HG03521 (cell line): Measurements from ENCODE around the gene PNMA3.
"Not testable (repeated sequence)": the region's sequence is repeated elsewhere in the genome, so short reads cannot be mapped to it uniquely, and the experiment has no call there.

ENCODE experiments used
- ATAC-seq: cut with Tn5 transposase; IDR thresholded peaks from one replicate; pipeline ENCODE4 v1.9.1; 2021; ENCODE audit warnings: mild to moderate bottlenecking, moderate library complexity; ENCODE audit not compliant: unreplicated experiment

Gene PNMA3, protein sequence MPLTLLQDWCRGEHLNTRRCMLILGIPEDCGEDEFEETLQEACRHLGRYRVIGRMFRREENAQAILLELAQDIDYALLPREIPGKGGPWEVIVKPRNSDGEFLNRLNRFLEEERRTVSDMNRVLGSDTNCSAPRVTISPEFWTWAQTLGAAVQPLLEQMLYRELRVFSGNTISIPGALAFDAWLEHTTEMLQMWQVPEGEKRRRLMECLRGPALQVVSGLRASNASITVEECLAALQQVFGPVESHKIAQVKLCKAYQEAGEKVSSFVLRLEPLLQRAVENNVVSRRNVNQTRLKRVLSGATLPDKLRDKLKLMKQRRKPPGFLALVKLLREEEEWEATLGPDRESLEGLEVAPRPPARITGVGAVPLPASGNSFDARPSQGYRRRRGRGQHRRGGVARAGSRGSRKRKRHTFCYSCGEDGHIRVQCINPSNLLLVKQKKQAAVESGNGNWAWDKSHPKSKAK

DNA sequence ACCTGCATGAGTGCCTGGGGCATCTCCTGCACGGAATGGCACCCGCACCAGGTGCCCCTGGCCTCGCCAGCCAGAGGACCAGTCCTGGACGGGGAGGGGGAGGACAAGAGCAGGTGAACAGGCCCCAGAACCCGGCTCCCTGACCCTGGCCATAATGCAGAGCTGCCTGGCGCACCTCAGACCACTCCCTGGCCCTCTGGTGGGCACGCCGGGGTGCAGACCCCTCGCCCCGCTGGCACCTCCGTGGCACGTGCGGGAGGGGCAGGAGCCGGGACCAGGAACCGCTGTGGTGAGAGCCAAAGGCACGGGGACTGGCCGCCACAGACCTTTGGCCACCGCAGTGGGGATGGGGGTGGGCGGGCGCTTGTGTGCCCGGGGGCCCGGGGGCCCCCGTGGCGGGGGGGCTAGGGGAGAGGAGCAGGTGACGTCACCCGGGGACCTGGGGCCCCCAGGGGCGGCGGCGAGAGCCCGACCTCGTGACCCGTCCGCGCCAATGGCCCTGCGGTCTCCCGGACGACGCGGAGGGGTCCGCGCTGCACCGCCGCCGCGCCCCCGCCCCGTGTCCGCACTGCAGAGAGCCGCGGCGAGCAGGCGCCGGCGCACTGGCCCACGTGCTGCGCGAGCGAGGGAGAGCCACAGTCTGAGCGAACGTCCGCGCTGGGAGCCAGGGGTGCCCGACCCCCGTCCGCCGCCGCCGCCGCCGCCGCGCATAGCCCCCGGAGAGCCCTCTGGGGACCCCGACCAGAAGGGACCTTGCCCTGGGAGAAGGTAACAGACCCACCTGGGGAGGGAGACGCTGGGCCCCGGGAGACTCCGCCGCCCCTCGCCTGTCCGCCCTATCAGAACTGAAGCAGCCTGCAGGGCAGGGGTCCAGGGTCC is at the start of gene PNMA3:
TSS of gene PNMA3 (plus strand) at position 600 of the 879 bp plus-strand sequence. CDS start 586 bp downstream, outside the sequence.
- ATAC-seq = no peak

DNA sequence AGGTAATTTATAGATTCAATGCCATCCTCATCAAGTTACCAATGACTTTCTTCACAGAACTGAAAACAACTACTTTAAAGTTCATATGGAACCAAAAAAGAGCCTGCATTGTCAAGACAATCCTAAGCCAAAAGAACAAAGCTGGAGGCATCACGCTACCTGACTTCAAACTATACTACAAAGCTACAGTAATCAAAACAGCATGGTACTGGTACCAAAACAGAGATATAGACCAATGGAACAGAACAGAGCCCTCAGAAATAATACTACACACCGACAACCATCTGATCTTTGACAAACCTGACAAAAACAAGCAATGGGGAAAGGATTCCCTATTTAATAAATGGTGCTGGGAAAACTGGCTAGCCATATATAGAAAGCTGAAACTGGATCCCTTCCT is 39.1 kb upstream of the PNMA3 start:
- not testable (repeated sequence) for ATAC-seq

DNA sequence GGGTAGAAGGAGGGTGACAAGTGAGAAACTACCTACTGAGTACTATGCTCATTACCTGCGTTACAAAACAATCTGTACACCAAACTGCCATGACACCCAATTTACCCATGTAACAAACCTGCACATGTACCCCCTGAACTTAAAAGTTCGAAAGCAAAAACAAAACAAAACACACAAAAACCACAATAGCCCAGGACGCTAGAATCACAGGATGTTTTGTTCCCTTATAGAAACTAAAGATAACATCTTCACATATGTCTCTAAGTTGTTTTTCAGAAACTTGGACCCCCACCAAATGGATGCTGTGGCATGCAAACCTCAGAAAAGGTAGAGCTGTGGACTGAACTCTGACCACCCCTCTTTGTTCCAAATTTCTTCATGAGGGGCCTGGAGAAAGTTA is 37.1 kb upstream of the PNMA3 start:
- ATAC-seq = no peak

- ATAC-seq = not testable (repeated sequence)
Observed at GRCh38 chrX:153026501-153026900, 29.8 kb upstream of the PNMA3 start.

DNA sequence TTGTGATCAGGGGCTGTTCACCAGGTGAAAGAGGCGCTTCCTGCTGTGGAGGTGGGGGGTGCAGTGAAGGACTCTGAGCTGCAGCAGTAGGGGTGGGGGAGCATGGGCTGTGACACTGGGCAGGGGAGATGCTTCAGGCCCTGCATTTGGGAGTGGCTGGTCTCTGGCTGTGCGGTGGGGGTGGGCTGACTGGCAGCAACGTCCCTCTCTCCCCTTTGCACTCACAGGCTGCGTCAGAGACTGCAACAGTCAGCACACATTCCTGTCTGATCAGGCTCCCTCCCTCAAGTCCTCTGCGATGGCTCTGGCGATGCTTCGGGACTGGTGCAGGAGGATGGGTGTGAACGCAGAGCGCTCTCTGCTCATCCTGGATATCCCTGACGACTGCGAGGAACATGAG is 27.8 kb upstream of the PNMA3 start:
- ATAC-seq = not testable (repeated sequence)

DNA sequence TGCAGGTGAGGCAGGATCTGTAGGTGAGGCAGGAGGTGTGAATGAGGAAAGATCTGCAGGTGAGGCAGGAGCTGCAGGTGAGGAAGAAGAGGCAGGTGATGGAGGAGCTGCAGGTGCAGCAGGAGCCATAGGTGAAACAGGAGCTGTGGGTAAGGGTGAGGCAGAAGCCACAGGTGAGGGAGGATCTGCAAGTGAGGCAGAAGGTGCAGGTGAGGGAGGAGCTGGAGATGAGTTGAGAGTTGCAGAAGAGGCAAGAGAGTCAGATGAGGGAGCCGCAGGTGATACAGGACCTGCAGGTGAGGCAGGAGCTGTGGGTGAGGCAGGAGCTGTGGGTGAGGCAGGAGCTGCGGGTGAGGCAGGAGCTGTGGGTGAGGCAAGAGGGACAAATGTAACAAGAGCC is 27.1 kb upstream of the PNMA3 start:
- ATAC-seq = no peak

DNA sequence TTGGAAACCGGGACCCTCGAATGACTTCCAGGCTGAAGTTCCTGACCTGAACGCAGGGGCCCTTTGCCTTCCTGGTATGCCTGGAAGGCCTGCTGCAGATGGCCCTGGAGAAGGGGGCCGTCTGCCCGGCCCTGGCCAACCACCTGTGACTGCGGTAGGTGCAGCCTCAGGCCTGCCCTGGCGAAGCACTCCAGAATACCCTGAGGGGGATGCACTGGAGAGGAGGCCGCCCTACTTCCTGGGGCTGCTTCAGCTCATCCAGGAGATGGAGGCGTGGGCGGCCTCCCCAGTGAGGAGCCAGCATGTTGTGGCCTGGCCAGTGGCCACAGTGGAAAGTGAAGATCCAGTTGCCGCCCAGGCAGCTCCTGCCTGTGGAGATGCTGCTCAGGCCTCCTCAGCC is 26.4 kb upstream of the PNMA3 start:
- ATAC-seq = no peak

DNA sequence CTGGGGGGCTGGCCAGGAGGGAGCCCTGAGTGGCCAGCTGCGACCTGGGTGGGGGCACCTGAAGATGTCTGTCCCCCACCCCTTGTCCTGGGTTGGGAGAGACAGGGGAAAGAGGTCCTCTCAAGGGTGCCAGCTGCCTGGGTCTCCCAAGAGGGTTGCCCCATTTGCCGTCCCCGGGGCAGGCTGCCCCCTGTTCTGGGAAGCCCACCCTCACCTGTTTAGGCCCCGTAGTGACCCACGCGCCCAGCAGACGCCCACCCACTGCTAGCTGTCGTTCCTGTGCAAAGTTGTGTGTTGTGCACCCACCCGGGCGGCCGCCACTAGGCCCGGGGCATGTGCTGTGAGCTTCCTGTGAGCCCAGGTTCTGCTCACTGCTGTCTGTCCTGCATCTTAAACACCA is 25.5 kb upstream of the PNMA3 start:
- no peak for ATAC-seq

DNA sequence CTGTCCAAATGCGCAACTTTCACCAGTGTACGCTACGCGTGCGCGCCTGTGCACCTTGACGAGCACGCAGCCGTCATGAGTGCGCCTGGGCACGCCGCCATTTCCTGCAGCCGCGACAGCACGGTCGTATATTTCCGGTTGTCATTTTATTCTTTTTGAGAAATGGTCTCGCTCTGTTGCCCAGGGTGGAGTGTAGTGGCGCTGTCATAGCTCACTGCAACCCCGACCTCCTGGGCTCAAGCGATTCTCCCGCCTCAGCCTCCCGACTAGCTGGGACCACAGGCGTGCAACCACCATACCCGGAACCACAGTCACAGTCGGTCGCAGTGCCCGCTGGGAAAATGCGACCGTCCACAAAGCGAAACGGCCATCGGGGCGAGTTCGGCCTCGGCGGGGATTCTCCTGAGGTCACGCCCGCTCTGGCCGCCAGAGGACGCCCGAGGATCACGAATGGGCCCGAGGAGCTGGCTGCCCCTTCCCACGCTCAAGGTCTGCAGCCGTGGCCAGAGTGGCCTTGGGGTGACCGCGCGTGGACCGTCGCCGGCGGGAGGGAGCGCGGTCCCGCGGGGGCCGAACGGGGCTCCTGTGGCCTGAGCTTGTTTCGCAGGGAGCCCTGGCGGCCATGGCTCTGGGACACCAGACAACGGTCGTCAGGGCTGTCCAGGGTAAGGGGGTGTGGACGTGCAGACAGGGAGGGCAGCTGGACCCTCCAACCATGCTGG is 23.7 kb upstream of the PNMA3 start:
- ATAC-seq = peak; percentile 79

GRCh38 chrX:153049093-153049492 is 7.2 kb upstream of the PNMA3 start:
- no peak for ATAC-seq

DNA sequence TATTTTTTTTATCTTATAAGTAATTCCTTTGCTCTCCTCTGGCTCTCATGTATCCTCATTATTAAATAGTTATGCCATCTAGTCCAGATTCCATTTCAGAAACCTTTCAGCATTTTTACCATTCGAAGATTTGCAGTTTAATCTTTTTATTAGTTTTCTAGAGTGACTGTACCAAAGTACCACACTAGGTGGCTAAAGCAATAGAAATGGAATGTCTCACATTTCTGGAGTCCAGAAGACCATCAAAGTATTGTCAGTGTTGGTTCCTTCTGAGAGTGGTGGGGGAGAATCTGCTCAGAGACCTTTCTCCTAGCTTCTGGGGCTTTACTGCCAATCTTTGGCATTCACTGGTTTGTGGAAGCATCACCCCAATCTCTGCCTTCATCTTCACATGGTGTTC is 3.7 kb upstream of the PNMA3 start:
- no peak for ATAC-seq

DNA sequence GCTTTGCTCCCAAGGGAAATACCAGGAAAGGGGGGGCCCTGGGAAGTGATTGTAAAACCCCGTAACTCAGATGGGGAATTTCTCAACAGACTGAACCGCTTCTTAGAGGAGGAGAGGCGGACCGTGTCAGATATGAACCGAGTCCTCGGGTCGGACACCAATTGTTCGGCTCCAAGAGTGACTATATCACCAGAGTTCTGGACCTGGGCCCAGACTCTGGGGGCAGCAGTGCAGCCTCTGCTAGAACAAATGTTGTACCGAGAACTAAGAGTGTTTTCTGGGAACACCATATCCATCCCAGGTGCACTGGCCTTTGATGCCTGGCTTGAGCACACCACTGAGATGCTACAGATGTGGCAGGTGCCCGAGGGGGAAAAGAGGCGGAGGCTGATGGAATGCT is 1.0 kb downstream of the PNMA3 start:
- ATAC-seq = no peak

DNA sequence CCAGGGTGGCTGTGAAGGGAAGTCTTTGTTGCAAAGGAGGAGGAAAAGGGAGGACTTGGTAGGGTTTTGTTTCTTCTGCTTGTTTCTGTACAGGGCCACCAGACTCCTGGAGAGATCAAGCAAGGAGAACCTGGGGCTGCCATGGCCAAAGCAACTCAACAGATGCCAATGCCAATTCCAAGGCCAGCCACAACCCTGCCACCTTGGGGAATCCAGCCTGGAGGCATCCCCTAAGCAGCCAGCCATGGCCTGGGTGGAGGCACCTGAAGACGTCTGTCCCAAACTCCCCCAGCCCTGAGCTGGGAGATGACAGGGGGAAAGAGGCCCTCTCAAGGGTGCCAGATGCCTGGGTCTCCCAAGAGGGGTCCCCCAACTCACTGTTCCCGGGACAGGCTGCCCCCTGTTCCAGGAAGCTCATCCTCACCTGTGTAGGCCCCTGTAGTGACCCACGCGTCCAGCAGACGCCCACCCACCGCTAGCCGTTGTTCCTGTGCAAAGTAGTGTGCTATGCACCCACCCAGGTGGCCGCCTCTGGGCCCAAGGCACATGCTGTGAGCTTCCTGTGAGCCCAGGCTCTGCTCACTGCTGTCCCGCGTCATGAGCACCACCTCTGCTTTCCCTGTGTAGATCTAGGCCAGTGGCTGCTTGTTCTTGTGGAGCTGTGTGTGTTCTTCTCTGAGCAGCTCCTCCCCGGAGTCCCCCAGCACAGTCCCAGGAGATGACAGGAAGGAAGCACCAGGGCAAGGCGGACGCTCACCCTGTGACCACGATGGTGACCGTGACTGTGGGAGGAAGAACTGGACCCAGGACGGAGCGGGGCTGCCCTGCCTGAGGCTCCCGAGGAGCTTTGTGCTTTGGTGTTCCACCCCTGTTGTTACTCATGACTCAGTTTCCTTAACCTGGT is 3.2 kb downstream of the PNMA3 start:
- no peak for ATAC-seq

DNA sequence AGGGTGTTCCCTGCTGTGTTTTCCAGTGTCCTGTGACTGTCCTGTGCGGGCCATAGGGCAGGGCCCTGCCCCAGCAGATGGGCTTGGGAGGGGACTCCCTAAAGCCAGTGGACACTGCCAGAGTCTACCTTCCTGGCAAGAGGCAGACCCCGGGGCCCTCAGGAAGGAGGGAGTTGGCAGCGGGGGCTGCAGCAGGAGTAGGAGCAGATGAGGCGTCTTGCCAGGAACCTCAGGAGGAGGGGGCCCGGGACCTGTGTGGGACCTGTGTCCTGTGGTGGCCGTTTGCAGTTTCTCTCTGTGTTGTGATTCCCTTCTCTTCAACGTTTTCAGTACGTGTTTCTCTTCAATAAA is 3.8 kb downstream of the PNMA3 start:
- ATAC-seq = no peak

GRCh38 chrX:153061732-153062131 is 5.5 kb downstream of the PNMA3 start:
- no peak for ATAC-seq

GRCh38 chrX:153063315-153063714 is 7.0 kb downstream of the PNMA3 start:
- no peak for ATAC-seq

DNA sequence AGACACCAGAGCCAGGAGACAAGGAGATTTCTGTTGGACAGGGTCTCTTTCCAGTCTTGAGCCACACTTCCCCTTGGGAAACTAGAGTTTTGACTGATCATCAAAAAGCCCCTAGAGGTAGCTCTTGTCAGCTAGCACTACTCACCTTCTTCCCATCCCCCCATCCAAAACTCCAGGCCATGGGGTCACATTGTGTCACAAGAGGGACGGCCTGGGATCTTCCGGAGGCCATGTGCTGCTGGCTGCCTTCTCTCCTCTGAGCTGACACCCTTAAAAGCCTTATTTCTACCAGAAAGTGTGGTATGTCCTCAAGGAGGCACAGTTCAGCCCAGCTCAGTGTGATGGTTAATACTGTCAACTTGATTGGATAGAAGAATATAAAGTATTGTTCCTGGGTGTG is 7.8 kb downstream of the PNMA3 start:
- no peak for ATAC-seq

GRCh38 chrX:153065389-153065788 is 9.1 kb downstream of the PNMA3 start:
- ATAC-seq = no peak

GRCh38 chrX:153066402-153066801 is 10.1 kb downstream of the PNMA3 start:
- ATAC-seq = not testable (repeated sequence)

DNA sequence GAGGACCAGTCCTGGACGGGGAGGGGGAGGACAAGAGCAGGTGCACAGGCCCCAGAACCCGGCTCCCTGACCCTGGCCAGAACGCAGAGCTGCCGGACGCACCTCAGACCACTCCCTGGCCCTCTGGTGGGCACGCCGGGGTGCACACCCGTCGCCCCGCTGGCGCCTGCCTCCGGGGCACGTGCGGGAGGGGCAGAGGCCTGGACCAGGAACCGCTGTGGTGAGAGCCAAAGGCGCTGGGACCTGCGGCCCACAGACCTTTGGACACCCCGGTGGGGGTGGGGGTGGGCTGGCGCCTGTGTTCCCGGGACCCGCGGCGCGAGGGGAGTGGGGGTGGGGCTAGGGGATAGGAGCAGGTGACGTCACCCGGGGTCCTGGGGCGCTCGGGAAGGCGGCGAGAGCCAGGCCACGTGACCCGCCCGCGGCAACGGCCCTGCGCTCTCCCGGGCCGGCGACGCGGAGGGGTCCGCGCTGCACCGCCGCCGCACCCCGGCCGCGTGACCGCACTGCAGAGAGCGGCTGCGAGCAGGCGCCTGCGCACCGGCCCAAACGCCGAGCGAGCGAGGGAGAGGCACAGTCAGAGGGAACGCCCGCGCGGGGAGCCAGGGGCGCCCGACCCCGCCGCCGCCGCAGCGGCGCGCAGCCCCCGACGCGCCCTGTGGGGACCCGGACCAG is 15.8 kb downstream of the PNMA3 start, which contains the start of gene PNMA6A:
TSS of gene PNMA6A (plus strand) at position 546 of the 675 bp plus-strand sequence. CDS start 609 bp downstream, outside the sequence.
- ATAC-seq = not testable (repeated sequence)
